Astrocyte (in vitro differentiated cells and primary cell): ENCODE measurements around the gene MIGA1.

Source experiments
- EZH2 ChIP-seq: IDR thresholded peaks from 2 replicates; pipeline ENCODE4 v1.6.1; 2012; ENCODE audit warnings: mild to moderate bottlenecking, low read length, inconsistent platforms; ENCODE audit not compliant: insufficient read depth
- TF ChIP-seq, protein P1 (sequence below): IDR thresholded peaks from 2 replicates; pipeline ENCODE4 v1.5.1; 2011; ENCODE audit warnings: low read depth, mild to moderate bottlenecking, inconsistent platforms, low read length, moderate library complexity; ENCODE audit not compliant: insufficient read depth

DNA sequence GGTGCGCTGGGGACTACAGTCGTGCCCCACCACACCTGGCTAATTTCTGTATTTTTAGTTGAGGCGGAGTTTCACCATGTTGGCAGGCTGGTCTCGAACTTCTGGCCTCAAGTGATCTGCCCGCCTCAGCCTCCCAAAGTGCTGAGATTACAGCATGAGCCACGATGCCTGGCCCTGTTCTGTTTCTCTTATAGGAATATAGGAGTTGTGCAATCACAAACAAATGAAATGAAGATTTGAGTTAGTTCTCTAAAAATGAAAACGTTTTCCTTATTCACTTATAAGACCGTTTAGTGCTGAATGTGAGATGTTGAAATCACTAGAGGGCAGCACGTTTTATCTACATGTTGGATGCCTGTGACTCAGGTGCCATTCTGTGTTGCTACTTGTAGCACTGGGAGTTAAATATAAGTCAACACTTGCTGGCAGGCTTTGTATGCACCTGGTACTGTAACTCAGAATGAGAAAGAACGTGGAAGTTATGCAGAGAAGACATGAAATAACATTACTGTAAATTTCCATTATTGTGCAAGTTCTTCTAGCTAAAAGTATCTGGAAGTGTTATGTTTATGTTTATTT lies 45.8 kb downstream of the MIGA1 start:
- TF ChIP-seq, protein P1, sequence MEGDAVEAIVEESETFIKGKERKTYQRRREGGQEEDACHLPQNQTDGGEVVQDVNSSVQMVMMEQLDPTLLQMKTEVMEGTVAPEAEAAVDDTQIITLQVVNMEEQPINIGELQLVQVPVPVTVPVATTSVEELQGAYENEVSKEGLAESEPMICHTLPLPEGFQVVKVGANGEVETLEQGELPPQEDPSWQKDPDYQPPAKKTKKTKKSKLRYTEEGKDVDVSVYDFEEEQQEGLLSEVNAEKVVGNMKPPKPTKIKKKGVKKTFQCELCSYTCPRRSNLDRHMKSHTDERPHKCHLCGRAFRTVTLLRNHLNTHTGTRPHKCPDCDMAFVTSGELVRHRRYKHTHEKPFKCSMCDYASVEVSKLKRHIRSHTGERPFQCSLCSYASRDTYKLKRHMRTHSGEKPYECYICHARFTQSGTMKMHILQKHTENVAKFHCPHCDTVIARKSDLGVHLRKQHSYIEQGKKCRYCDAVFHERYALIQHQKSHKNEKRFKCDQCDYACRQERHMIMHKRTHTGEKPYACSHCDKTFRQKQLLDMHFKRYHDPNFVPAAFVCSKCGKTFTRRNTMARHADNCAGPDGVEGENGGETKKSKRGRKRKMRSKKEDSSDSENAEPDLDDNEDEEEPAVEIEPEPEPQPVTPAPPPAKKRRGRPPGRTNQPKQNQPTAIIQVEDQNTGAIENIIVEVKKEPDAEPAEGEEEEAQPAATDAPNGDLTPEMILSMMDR: peak; percentile 24
- TF ChIP-seq EZH2: no peak
